Neural progenitor cell (in vitro differentiated cells): ENCODE measurements around the gene CD70. TPM values are rescaled to one million over a fixed set of nuclear protein-coding genes. Genes with fewer than 3 reads are reported as not detected.
"Not testable (repeated sequence)": the region's sequence is repeated elsewhere in the genome, so short reads cannot be mapped to it uniquely, and the experiment has no call there.

Experiments
- DNase-seq: peaks from one replicate; pipeline ENCODE4 v3.0.0-alpha.2; 2016; ENCODE audit warnings: low spot score
- H2AFZ ChIP-seq: fragments of 200-600 bp; sonication (generic); replicated peaks from 2 replicates; pipeline ENCODE4 v1.6.1; 2016; ENCODE audit warnings: antibody characterized with exemption
- H3F3A ChIP-seq: fragments of 200-600 bp; sonication (generic); 2 replicates; pipeline ENCODE4 v1.6.1; 2016; ENCODE audit warnings: antibody characterized with exemption, low read depth
- H3K27ac ChIP-seq: fragments of 200-600 bp; sonication (generic); 2 replicates; pipeline ENCODE4 v1.5.1; 2016; ENCODE audit warnings: mild to moderate bottlenecking
- H3K27me3 ChIP-seq: fragments of 200-600 bp; sonication (generic); 2 replicates; pipeline ENCODE4 v1.6.1; 2016; ENCODE audit warnings: mild to moderate bottlenecking, moderate library complexity
- H3K36me3 ChIP-seq: fragments of 200-600 bp; sonication (generic); 2 replicates; pipeline ENCODE4 v1.5.1; 2016
- H3K4me1 ChIP-seq: fragments of 200-600 bp; sonication (generic); 2 replicates; pipeline ENCODE4 v1.6.1; 2016; ENCODE audit warnings: mixed run types
- H3K4me2 ChIP-seq: fragments of 200-600 bp; sonication (generic); 2 replicates; pipeline ENCODE4 v1.6.1; 2016
- H3K4me3 ChIP-seq: fragments of 200-600 bp; sonication (generic); 2 replicates; pipeline ENCODE4 v1.5.1; 2016
- H3K79me2 ChIP-seq: fragments of 200-600 bp; sonication (generic); 2 replicates; pipeline ENCODE4 v1.6.1; 2016; ENCODE audit warnings: low read depth
- H3K9ac ChIP-seq: fragments of 200-600 bp; sonication (generic); 2 replicates; pipeline ENCODE4 v1.6.1; 2016
- H3K9me3 ChIP-seq: fragments of 200-600 bp; sonication (generic); 2 replicates; pipeline ENCODE4 v1.5.1; 2016; ENCODE audit warnings: low read depth
- H4K20me1 ChIP-seq: fragments of 200-600 bp; sonication (generic); 2 replicates; pipeline ENCODE4 v1.6.1; 2016; ENCODE audit warnings: low read depth
- H3K27ac Mint-ChIP-seq: 3 replicates; pipeline ENCODE4 v1.8.0; 2021; ENCODE audit warnings: mixed read lengths
- H3K27me3 Mint-ChIP-seq: 2 replicates; pipeline ENCODE4 v1.8.0; 2022; ENCODE audit warnings: low read depth, mild to moderate bottlenecking, inconsistent platforms, moderate library complexity, mixed read lengths; ENCODE audit not compliant: insufficient read depth
- H3K36me3 Mint-ChIP-seq: 3 replicates; pipeline ENCODE4 v1.8.0; 2021; ENCODE audit warnings: mixed read lengths
- H3K4me1 Mint-ChIP-seq: 3 replicates; pipeline ENCODE4 v1.8.0; 2021; ENCODE audit warnings: mixed read lengths
- H3K4me3 Mint-ChIP-seq: 3 replicates; pipeline ENCODE4 v1.8.0; 2021; ENCODE audit warnings: mild to moderate bottlenecking, moderate library complexity, mixed read lengths
- H3K9me3 Mint-ChIP-seq: 3 replicates; pipeline ENCODE4 v1.8.0; 2020; ENCODE audit warnings: mixed read lengths
- CTCF ChIP-seq: fragments of 200-600 bp; sonication (generic); IDR thresholded peaks from 2 replicates; pipeline ENCODE4 v1.5.1; 2017; ENCODE audit warnings: antibody characterized with exemption, mild to moderate bottlenecking
- EZH2 ChIP-seq: fragments of 200-600 bp; sonication (generic); IDR thresholded peaks from 2 replicates; pipeline ENCODE4 v1.6.1; 2017; ENCODE audit warnings: antibody characterized with exemption, mild to moderate bottlenecking, moderate library complexity
- EZH2phosphoT487 ChIP-seq: fragments of 200-600 bp; sonication (generic); IDR thresholded peaks from 2 replicates; pipeline ENCODE4 v1.6.1; 2017; ENCODE audit warnings: antibody characterized with exemption
- total RNA-seq: library from RNA; depleted of rRNA; stranded (reverse); fragments of >200 nt; gene quantifications from 2 replicates; pipeline ENCODE4 v1.2.3, GENCODE V29; 2015; ENCODE audit warnings: low replicate concordance

The CD70 gene
- total RNA-seq, 1 donor from 2014 or later, result not detected

- Histone ChIP-seq H3K36me3 (no peaks in the 10 kb centered on the region), H3K4me2 (no peak overlapping the region), H4K20me1 (no peaks in the 10 kb centered on the region), H3K27ac (no peak overlapping the region), H3K4me3 (no peak overlapping the region), H3K27me3 (no peaks in the 10 kb centered on the region), H3K9me3 (no peaks in the 10 kb centered on the region), H3K4me1 (no peaks in the 10 kb centered on the region), H3K9ac (no peak overlapping the region), H3K79me2 (no peaks in the 10 kb centered on the region), H2AFZ (no peak overlapping the region), H3F3A (no peaks in the 10 kb centered on the region)
- Mint-ChIP-seq H3K4me1 (no peaks in the 10 kb centered on the region), H3K9me3 (peaks cover 7% of the 10 kb centered on the region), H3K4me3 (no peak overlapping the region), H3K27me3 (peaks cover 7% of the 10 kb centered on the region), H3K27ac (no peak overlapping the region), H3K36me3 (no peaks in the 10 kb centered on the region)
- DNase-seq, result no peak
- TF ChIP-seq CTCF (no peak), EZH2phosphoT487 (no peak), EZH2 (no peak)
These were observed 22.1 kb downstream of the CD70 start for GRCh38 chr19:6568816-6569215.

GRCh38 chr19:6568010-6568526 is 22.9 kb downstream of the CD70 start:
- no peaks in the 10 kb centered on the region for H3K4me1 ChIP-seq
- no peaks in the 10 kb centered on the region for H3K36me3 ChIP-seq
- TF ChIP-seq CTCF (no peak), EZH2 (no peak), EZH2phosphoT487 (no peak)
- H3K4me2 ChIP-seq, result no peak overlapping the region
- H3K9me3 ChIP-seq, result no peaks in the 10 kb centered on the region
- Mint-ChIP-seq H3K9me3 (peaks cover 7% of the 10 kb centered on the region), H3K4me3 (no peak overlapping the region), H3K36me3 (no peaks in the 10 kb centered on the region), H3K27me3 (peaks cover 7% of the 10 kb centered on the region), H3K27ac (no peak overlapping the region), H3K4me1 (no peaks in the 10 kb centered on the region)
- no peaks in the 10 kb centered on the region for H3K79me2 ChIP-seq
- no peak for DNase-seq
- no peak overlapping the region for H3K9ac ChIP-seq
- H3F3A ChIP-seq, result no peaks in the 10 kb centered on the region
- H4K20me1 ChIP-seq, result no peaks in the 10 kb centered on the region
- no peak overlapping the region for H3K4me3 ChIP-seq
- H2AFZ ChIP-seq, result no peak overlapping the region
- H3K27ac ChIP-seq, result no peak overlapping the region
- no peaks in the 10 kb centered on the region for H3K27me3 ChIP-seq

GRCh38 chr19:6566727-6567126 is 24.2 kb downstream of the CD70 start:
- not testable (repeated sequence) for H3K4me1 Mint-ChIP-seq, H3K27me3 Mint-ChIP-seq

GRCh38 chr19:6564393-6564792 is 26.6 kb downstream of the CD70 start:
- Mint-ChIP-seq H3K36me3 (no peaks in the 10 kb centered on the region), H3K4me1 (no peaks in the 10 kb centered on the region), H3K4me3 (no peak overlapping the region), H3K27ac (no peak overlapping the region), H3K27me3 (peaks cover 10% of the 10 kb centered on the region), H3K9me3 (peaks cover 7% of the 10 kb centered on the region)
- TF ChIP-seq EZH2phosphoT487 (no peak), CTCF (no peak), EZH2 (no peak)
- no peaks in the 10 kb centered on the region for H3F3A ChIP-seq
- H3K27ac ChIP-seq, result no peak overlapping the region
- H3K79me2 ChIP-seq, result no peaks in the 10 kb centered on the region
- no peak overlapping the region for H3K9ac ChIP-seq
- H3K9me3 ChIP-seq, result no peaks in the 10 kb centered on the region
- no peak overlapping the region for H2AFZ ChIP-seq
- no peaks in the 10 kb centered on the region for H3K36me3 ChIP-seq
- peak; percentile 15 for DNase-seq
- no peaks in the 10 kb centered on the region for H4K20me1 ChIP-seq
- no peak overlapping the region for H3K4me3 ChIP-seq
- H3K4me1 ChIP-seq, result no peaks in the 10 kb centered on the region
- no peak overlapping the region for H3K4me2 ChIP-seq
- H3K27me3 ChIP-seq, result no peaks in the 10 kb centered on the region

More at GRCh38 chr19:6566727-6567126, 24.2 kb downstream of the CD70 start:
- H3F3A ChIP-seq, H3K4me3 ChIP-seq, H3K27me3 ChIP-seq, H4K20me1 ChIP-seq, H3K4me3 Mint-ChIP-seq, H3K27ac ChIP-seq, H3K9me3 ChIP-seq, H3K9ac ChIP-seq, H3K4me1 ChIP-seq, H3K36me3 Mint-ChIP-seq, H3K9me3 Mint-ChIP-seq, H2AFZ ChIP-seq, H3K4me2 ChIP-seq, H3K27ac Mint-ChIP-seq, H3K79me2 ChIP-seq, DNase-seq, H3K36me3 ChIP-seq: not testable (repeated sequence)

GRCh38 chr19:6562437-6562836 is 28.5 kb downstream of the CD70 start:
- not testable (repeated sequence) for H3K36me3 Mint-ChIP-seq, H3K36me3 ChIP-seq, H3K9me3 ChIP-seq

More at GRCh38 chr19:6562437-6562836, 28.5 kb downstream of the CD70 start:
- not testable (repeated sequence) for H3K4me2 ChIP-seq, H2AFZ ChIP-seq, H3K27ac ChIP-seq, H3K79me2 ChIP-seq, H3K9me3 Mint-ChIP-seq, H3K4me3 ChIP-seq, H3K4me3 Mint-ChIP-seq, H3K27me3 ChIP-seq, H4K20me1 ChIP-seq, H3K27me3 Mint-ChIP-seq, H3F3A ChIP-seq, H3K9ac ChIP-seq, H3K4me1 ChIP-seq, DNase-seq, H3K27ac Mint-ChIP-seq, H3K4me1 Mint-ChIP-seq
